Heart left ventricle (tissue), 13 donors: ENCODE results near the gene SLC9C1.

Experiments
- CTCF ChIP-seq, 12 donors: fragments of 200-600 bp; sonication (generic) in 4 of 12; IDR thresholded peaks; one replicate each; pipeline versions ENCODE4 v1.5.0 to v1.8.0; 2018 to 2022; ENCODE audit warnings: antibody characterized with exemption in 12 of 12, mild to moderate bottlenecking in 5 of 12
- POLR2A ChIP-seq, 2 donors: fragments of 450-650 bp; IDR thresholded peaks; one replicate each; pipeline ENCODE4 v1.6.1; 2017; ENCODE audit warnings: antibody characterized with exemption in 2 of 2, mild to moderate bottlenecking in 2 of 2, moderate library complexity in 2 of 2
- donor health status: ischemic (EF 13 %, LVEDD 7.1; RV severe dilation, severe dysfunction).
- donor health status: DM: no; HTN: yes; CAD: no.
- donor health status: DM: no; HTN: no; CAD: no.
- donor health status: ischemic (EF 25% LVEDD 6.9; RV normal size, moderate dysfunction).
- donor health status: ischemic (EF 25% LVEDD 5.7; RV mildly dilated, moderate dysfunction).
- donor health status: ischemic (EF 35%, LVEDD 5.7; RV mildly dilated, moderate dysfunction).
- donor health status: nonischemic (EF 11% LVEDD 7.7; RV severe dilation, severe dysfunction).
- donor health status: DM: yes; HTN: yes; CAD: no.
- donor health status: PGD.
- donor health status: ischemic (EF 29% LVEDD 5.4; RV normal size, mild dysfunction).
- donor health status: nonischemic (EF 23%, LVEDD 6.1; RV moderate dilation, normal function).

DNA sequence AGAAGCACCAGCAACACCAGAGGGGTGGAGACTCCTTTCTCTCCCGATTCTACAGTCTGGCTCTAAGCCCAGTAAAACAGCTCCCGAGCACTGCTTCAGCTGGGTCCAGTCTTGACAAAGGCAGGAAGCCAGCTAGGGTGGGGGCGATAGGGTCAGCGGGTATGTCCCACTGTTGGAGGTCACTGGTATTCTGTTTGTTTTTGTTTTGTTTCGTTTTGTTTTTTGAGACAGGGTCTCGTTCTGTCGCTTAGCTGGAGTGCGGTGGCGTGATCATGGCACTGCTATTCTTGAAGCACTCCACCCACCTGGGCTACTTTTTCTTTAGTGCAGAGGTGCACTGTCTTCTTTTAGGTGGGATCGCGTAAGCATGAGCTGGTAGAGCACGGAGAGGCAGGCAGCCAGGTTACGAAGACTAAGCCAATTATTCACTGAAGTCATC is 177.2 kb downstream of the SLC9C1 start:
- TF ChIP-seq CTCF (IDR thresholded peaks at IDR 0.05) (no peak), POLR2A (IDR thresholded peaks at IDR 0.05) (no peak)
